ENCODE results near the gene DTNA.

DNA sequence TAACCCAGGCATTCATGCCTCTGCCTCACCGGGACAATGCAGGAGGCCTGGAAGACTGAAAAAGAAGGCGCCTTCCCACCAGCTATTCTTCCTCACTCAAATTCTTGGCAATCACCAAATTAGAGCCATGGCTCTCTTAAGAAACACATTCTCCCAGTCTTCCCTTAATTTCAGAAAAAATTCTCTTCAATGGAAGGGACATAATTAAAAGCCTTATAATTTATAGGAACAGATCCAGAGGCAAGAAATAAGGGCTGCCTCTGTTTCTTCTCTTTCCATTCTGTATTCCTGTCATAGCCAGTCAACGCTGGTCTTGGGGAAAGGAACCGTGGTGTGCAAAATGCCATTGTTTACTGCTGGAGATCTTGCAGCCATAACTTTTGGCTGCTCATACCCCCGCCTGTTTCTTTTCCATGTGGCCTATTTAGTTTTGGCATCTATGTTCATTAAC is 32.8 kb downstream of the DTNA start:
- TF ChIP-seq, protein P1, sequence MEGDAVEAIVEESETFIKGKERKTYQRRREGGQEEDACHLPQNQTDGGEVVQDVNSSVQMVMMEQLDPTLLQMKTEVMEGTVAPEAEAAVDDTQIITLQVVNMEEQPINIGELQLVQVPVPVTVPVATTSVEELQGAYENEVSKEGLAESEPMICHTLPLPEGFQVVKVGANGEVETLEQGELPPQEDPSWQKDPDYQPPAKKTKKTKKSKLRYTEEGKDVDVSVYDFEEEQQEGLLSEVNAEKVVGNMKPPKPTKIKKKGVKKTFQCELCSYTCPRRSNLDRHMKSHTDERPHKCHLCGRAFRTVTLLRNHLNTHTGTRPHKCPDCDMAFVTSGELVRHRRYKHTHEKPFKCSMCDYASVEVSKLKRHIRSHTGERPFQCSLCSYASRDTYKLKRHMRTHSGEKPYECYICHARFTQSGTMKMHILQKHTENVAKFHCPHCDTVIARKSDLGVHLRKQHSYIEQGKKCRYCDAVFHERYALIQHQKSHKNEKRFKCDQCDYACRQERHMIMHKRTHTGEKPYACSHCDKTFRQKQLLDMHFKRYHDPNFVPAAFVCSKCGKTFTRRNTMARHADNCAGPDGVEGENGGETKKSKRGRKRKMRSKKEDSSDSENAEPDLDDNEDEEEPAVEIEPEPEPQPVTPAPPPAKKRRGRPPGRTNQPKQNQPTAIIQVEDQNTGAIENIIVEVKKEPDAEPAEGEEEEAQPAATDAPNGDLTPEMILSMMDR (IDR thresholded peaks at IDR 0.05; ENCODE audit: borderline replicate concordance, extremely low read depth, low read length, poor library complexity, severe bottlenecking): no peak
- no peak for TF ChIP-seq EZH2 (IDR thresholded peaks at IDR 0.05; ENCODE audit: borderline replicate concordance, low read depth, low read length, severe bottlenecking)

Data from DND-41 (cell line).